Measurements from ENCODE around the gene AMHR2.
"Not testable (repeated sequence)": the region's sequence is repeated elsewhere in the genome, so short reads cannot be mapped to it uniquely, and the experiment has no call there.

AMHR2 gene

GRCh38 chr12:53402351-53402750 lies 21.3 kb upstream of the AMHR2 start:
- Histone ChIP-seq H3K36me3 (ENCODE audit: control insufficient read depth in 1 of 2, insufficient read depth in 2 of 2, low read length in 2 of 2) (peaks cover 15 to 20% of the 10 kb centered on the region in 2 experiments), H3K18ac (ENCODE audit: low read length) (peak overlapping the region; percentile 59), H4K12ac (ENCODE audit: low read depth, low read length) (peak overlapping the region; percentile 43)
- H3K4ac ChIP-seq (ENCODE audit: low read depth, low read length); H3K79me2 ChIP-seq (ENCODE audit: control insufficient read depth, insufficient read depth, low read length, poor library complexity); H2BK5ac ChIP-seq (ENCODE audit: low read depth, low read length, poor library complexity); H3K4me2 ChIP-seq (ENCODE audit: low read length); H3K9me3 ChIP-seq (ENCODE audit: insufficient read depth, low read depth, low read length); H3K27me3 ChIP-seq (ENCODE audit: insufficient read depth, low read length); H4K91ac ChIP-seq (ENCODE audit: low read depth, low read length); H3K4me1 ChIP-seq (ENCODE audit: control insufficient read depth in 1 of 2, insufficient read depth in 2 of 2, low read length in 2 of 2); H2AK5ac ChIP-seq (ENCODE audit: low read length); DNase-seq; H3K4me3 ChIP-seq (ENCODE audit: low read depth, low read length); H3K9ac ChIP-seq (ENCODE audit: low read length); H2BK120ac ChIP-seq (ENCODE audit: insufficient read depth, low read length, poor library complexity); H3K23ac ChIP-seq (ENCODE audit: low read length); H3K79me1 ChIP-seq (ENCODE audit: low read length); H2BK12ac ChIP-seq (ENCODE audit: low read length); H4K8ac ChIP-seq (ENCODE audit: low read depth, low read length); H2AFZ ChIP-seq (ENCODE audit: insufficient read depth, low read length, poor library complexity); H3K14ac ChIP-seq (ENCODE audit: low read length); H3K27ac ChIP-seq (ENCODE audit: low read depth, low read length): not testable (repeated sequence)
- WGBS (ENCODE audit: extremely low coverage, insufficient coverage, insufficient read length), result no CpG with 5 or more reads among the region's 16 CpGs

GRCh38 chr12:53402871-53403270 lies 20.8 kb upstream of the AMHR2 start:
- no peak overlapping the region for H4K8ac ChIP-seq (ENCODE audit: low read depth, low read length)
- H3K14ac ChIP-seq (ENCODE audit: low read length), result no peak overlapping the region
- no peak overlapping the region for H2AK5ac ChIP-seq (ENCODE audit: low read length)
- H4K91ac ChIP-seq (ENCODE audit: low read depth, low read length), result no peak overlapping the region
- no peak overlapping the region for H3K23ac ChIP-seq (ENCODE audit: low read length)
- no peaks in the 10 kb centered on the region for H3K9me3 ChIP-seq (ENCODE audit: insufficient read depth, low read depth, low read length)
- H2AFZ ChIP-seq (ENCODE audit: insufficient read depth, low read length, poor library complexity), result no peak overlapping the region
- no peaks in the 10 kb centered on the region for H3K79me2 ChIP-seq (ENCODE audit: control insufficient read depth, insufficient read depth, low read length, poor library complexity)
- WGBS (ENCODE audit: extremely low coverage, insufficient coverage, insufficient read length), result no CpG with 5 or more reads among the region's 7 CpGs
- no peaks in the 10 kb centered on the region for H3K79me1 ChIP-seq (ENCODE audit: low read length)
- no peak overlapping the region for H2BK12ac ChIP-seq (ENCODE audit: low read length)
- H3K4me1 ChIP-seq (ENCODE audit: control insufficient read depth in 1 of 2, insufficient read depth in 2 of 2, low read length in 2 of 2), result no peaks in the 10 kb centered on the region
- H3K4ac ChIP-seq (ENCODE audit: low read depth, low read length), result no peak overlapping the region
- H4K12ac ChIP-seq (ENCODE audit: low read depth, low read length), result no peak overlapping the region
- H3K27ac ChIP-seq (ENCODE audit: low read depth, low read length), result no peak overlapping the region
- peaks cover 16 to 23% of the 10 kb centered on the region in 2 experiments for H3K36me3 ChIP-seq (ENCODE audit: control insufficient read depth in 1 of 2, insufficient read depth in 2 of 2, low read length in 2 of 2)
- H3K4me2 ChIP-seq (ENCODE audit: low read length), result no peak overlapping the region
- no peak overlapping the region for H2BK5ac ChIP-seq (ENCODE audit: low read depth, low read length, poor library complexity)
- no peak overlapping the region for H2BK120ac ChIP-seq (ENCODE audit: insufficient read depth, low read length, poor library complexity)
- no peak for DNase-seq
- no peak overlapping the region for H3K9ac ChIP-seq (ENCODE audit: low read length)
- no peak overlapping the region for H3K4me3 ChIP-seq (ENCODE audit: low read depth, low read length)
- H3K27me3 ChIP-seq (ENCODE audit: insufficient read depth, low read length), result no peaks in the 10 kb centered on the region
- H3K18ac ChIP-seq (ENCODE audit: low read length), result no peak overlapping the region

GRCh38 chr12:53410951-53411350 lies 12.7 kb upstream of the AMHR2 start:
- H3K23ac ChIP-seq (ENCODE audit: low read length), result no peak overlapping the region
- H4K8ac ChIP-seq (ENCODE audit: low read depth, low read length), result no peak overlapping the region
- H3K27ac ChIP-seq (ENCODE audit: low read depth, low read length), result no peak overlapping the region
- H3K18ac ChIP-seq (ENCODE audit: low read length), result no peak overlapping the region
- H3K4me3 ChIP-seq (ENCODE audit: low read depth, low read length), result no peak overlapping the region
- no peaks in the 10 kb centered on the region for H3K79me1 ChIP-seq (ENCODE audit: low read length)
- H4K12ac ChIP-seq (ENCODE audit: low read depth, low read length), result no peak overlapping the region
- DNase-seq, result no peak
- H3K4ac ChIP-seq (ENCODE audit: low read depth, low read length), result no peak overlapping the region
- H3K79me2 ChIP-seq (ENCODE audit: control insufficient read depth, insufficient read depth, low read length, poor library complexity), result no peaks in the 10 kb centered on the region
- H2AFZ ChIP-seq (ENCODE audit: insufficient read depth, low read length, poor library complexity), result no peak overlapping the region
- H4K91ac ChIP-seq (ENCODE audit: low read depth, low read length), result no peak overlapping the region
- H3K14ac ChIP-seq (ENCODE audit: low read length), result no peak overlapping the region
- H2AK5ac ChIP-seq (ENCODE audit: low read length), result no peak overlapping the region
- H3K4me1 ChIP-seq (ENCODE audit: control insufficient read depth in 1 of 2, insufficient read depth in 2 of 2, low read length in 2 of 2), result peaks cover 6 to 12% of the 10 kb centered on the region in 2 experiments
- H3K9ac ChIP-seq (ENCODE audit: low read length), result no peak overlapping the region
- H3K36me3 ChIP-seq (ENCODE audit: control insufficient read depth in 1 of 2, insufficient read depth in 2 of 2, low read length in 2 of 2), result peaks cover 35 to 41% of the 10 kb centered on the region in 2 experiments
- no peaks in the 10 kb centered on the region for H3K27me3 ChIP-seq (ENCODE audit: insufficient read depth, low read length)
- H2BK120ac ChIP-seq (ENCODE audit: insufficient read depth, low read length, poor library complexity), result no peak overlapping the region
- H2BK12ac ChIP-seq (ENCODE audit: low read length), result no peak overlapping the region
- WGBS (ENCODE audit: extremely low coverage, insufficient coverage, insufficient read length), result no CpG with 5 or more reads among the region's 5 CpGs
- no peaks in the 10 kb centered on the region for H3K9me3 ChIP-seq (ENCODE audit: insufficient read depth, low read depth, low read length)
- no peak overlapping the region for H2BK5ac ChIP-seq (ENCODE audit: low read depth, low read length, poor library complexity)
- no peak overlapping the region for H3K4me2 ChIP-seq (ENCODE audit: low read length)

GRCh38 chr12:53413485-53414204 lies 10.0 kb upstream of the AMHR2 start:
- Histone ChIP-seq H4K8ac (ENCODE audit: low read depth, low read length) (no peak overlapping the region), H2AK5ac (ENCODE audit: low read length) (no peak overlapping the region), H3K9me3 (ENCODE audit: insufficient read depth, low read depth, low read length) (no peaks in the 10 kb centered on the region), H3K18ac (ENCODE audit: low read length) (no peak overlapping the region), H3K27ac (ENCODE audit: low read depth, low read length) (no peak overlapping the region), H2BK5ac (ENCODE audit: low read depth, low read length, poor library complexity) (no peak overlapping the region), H4K12ac (ENCODE audit: low read depth, low read length) (no peak overlapping the region), H3K27me3 (ENCODE audit: insufficient read depth, low read length) (no peaks in the 10 kb centered on the region), H2AFZ (ENCODE audit: insufficient read depth, low read length, poor library complexity) (no peak overlapping the region), H2BK120ac (ENCODE audit: insufficient read depth, low read length, poor library complexity) (no peak overlapping the region), H3K23ac (ENCODE audit: low read length) (no peak overlapping the region), H3K14ac (ENCODE audit: low read length) (no peak overlapping the region), H4K91ac (ENCODE audit: low read depth, low read length) (no peak overlapping the region), H2BK12ac (ENCODE audit: low read length) (no peak overlapping the region), H3K9ac (ENCODE audit: low read length) (no peak overlapping the region), H3K4ac (ENCODE audit: low read depth, low read length) (no peak overlapping the region), H3K4me2 (ENCODE audit: low read length) (no peak overlapping the region), H3K79me2 (ENCODE audit: control insufficient read depth, insufficient read depth, low read length, poor library complexity) (no peaks in the 10 kb centered on the region), H3K79me1 (ENCODE audit: low read length) (no peaks in the 10 kb centered on the region), H3K36me3 (ENCODE audit: control insufficient read depth in 1 of 2, insufficient read depth in 2 of 2, low read length in 2 of 2) (peaks cover 18 to 28% of the 10 kb centered on the region in 2 experiments), H3K4me1 (ENCODE audit: control insufficient read depth in 1 of 2, insufficient read depth in 2 of 2, low read length in 2 of 2) (peaks cover 6 to 12% of the 10 kb centered on the region in 2 experiments), H3K4me3 (ENCODE audit: low read depth, low read length) (no peak overlapping the region)
- no peak for DNase-seq
- no CpG with 5 or more reads among the region's 3 CpGs for WGBS (ENCODE audit: extremely low coverage, insufficient coverage, insufficient read length)

All from trophoblast cell (in vitro differentiated cells and primary cell).